GM21423 (cell line): ENCODE measurements around the gene BMPR1B.

ENCODE experiments used
- ATAC-seq: cut with Tn5 transposase; IDR thresholded peaks from one replicate; pipeline ENCODE4 v1.9.1; 2021; ENCODE audit warnings: mild to moderate bottlenecking, moderate library complexity; ENCODE audit not compliant: unreplicated experiment

The BMPR1B gene

DNA sequence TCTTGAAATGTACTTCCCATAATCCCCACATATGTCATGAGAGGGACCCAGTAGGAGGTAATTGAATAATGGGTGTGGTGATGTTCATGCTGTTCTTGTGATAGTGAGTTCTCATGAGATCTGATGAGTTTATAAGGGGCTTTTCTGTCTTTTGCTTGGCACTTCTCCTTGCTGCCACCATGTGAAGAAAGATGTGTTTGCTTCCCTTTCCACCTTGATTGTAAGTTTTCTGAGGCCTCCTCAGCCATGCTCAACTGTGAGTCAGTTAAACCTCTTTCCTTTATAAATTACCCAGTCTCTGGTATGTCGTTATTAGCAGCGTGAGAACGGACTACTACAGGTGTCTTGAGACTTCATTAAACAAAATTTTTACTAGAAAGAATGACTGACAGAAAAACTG, 323.2 kb downstream of the BMPR1B start:
- ATAC-seq: no peak

DNA sequence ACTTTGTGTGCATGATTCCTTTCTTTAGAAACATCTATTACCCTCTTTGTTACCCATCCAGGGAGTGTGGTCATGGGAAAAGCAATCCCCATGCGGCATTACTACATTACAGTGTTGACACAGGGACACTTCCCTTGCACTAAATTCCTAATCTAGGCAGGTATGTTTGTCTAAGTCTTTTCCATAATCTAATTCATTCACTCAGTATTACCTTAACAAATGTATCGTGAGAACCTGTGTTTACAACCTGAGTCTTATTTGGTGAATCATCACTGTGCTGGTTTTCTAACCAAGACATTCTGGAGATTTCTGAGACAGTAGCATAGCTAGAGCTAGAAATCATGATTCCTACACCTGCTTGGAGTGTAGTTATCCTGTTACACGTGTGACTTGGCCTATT, 326.8 kb downstream of the BMPR1B start:
- no peak for ATAC-seq

DNA sequence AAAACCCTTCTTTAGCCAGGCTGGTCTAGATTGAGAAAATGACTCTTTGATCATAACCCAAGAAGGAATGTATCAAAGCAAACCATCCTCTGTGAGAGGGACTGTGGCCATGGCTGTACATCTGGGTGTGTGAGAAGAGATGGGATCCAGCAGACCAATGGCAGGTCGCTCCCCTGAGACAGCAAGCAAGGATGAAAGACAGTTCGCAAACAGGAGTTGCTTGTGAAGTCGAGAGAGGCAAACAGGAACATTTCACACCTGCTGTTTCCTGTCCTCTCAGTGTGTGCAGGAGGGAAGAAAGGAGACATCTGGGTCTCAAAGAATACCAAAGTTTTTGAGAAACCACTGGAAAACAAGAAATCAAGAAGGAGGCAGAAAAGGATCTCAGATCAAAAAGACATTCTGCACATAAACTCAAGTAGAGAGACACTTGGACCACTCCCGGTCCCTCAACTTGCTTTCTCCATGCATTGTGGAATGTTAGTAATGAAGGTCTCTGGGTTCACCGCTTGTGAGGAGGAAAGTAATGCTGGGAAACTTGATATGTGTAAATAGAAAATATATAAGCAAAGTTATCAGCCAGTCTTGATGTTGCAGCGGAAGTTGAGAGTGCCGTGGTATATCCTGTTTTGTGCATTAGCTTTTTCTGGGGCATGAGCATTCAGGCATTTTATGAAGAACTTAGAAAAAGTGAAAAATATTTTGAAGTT, 327.5 kb downstream of the BMPR1B start:
- ATAC-seq: no peak

DNA sequence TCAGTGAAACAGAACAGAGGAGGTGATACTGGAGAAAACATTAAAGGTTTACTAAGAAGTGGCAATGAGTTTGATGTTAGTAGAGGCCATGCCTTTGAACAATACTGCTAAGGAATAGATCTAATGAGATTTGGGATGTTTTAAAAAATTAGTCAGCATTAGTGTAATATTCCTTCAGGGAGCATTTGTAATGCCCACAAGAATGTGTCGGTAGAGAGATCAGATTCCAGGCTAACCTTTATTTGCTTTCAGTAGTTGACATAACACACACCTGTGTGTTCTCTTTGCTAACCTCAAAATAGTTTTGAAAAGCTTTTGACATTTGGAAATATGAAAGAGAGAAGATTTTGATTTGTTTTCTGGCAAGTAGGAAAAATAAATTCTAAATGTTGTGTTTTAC, 328.8 kb downstream of the BMPR1B start:
- ATAC-seq: no peak

DNA sequence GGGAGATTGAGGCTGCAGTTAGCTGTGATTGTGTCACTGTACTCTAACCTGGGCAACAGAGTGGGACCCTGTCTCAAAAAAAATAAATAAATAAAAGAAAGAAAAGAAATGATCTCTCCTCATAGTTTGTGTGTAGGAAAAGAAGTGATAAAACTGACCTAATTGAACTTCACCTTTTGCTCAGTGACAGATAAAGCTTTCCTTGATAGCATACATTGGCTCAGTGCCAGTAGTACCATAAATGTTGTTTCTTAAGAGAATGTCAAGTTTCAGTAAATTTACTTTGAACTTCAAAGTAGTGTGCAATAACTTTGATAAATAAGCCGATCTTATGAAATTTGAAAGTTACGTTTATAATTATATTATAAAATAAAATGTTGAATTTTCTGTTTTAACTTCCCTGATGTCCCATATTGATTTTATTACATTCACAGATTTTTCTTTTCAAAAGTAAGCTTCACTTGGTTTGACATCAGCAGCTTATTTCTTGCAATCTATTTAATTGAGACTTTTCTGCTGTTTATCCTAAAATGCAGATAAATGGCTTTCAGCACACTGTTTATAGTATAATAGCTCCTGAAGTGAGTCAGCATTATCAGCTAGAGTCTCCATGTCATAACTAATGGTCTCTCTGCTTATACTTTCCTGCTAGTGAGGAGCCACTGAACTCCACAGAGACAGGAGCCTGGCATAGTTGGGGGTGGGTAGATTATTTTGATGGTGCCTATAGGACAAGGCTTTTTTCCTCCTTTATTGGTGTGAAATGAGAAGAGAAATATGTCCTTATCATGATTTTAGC, 330.1 kb downstream of the BMPR1B start:
- ATAC-seq: no peak

DNA sequence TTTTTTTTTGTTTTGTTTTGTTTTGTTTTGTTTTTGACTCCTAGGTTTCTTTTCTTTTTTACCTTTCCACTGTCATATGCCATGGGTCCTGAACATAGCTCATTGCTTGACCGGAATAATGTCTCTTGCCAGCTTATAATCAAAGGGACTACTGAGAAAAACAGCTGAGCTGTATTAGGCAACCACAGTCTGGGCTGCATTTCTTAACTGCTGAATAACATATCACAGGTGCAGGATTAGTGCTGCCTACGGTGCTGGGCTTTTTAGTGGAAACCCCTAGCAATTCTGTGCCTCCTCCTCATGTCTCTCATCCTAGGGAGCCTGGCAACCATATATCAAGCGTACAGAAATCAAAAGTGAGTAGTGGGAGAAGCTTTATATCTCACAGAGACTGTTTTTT, 333.5 kb downstream of the BMPR1B start:
- no peak for ATAC-seq

DNA sequence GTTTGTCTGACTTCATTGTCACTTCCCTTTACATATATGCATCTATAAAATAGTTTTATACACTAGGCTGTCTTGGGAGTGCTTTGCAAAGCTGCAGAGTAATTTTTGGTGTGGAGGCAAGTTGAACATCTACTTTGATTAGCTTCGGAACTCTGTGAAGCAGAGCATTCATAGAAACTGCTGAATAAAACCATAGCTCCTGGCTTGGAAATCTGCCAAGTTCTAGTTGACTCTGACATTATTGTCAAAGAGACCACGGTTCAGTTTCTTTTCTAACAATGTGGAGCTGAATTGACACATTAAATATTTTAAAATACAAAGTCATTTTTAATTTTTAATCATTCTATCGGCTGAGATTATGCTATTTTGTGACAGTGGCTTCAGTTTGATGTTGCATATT, 335.0 kb downstream of the BMPR1B start:
- ATAC-seq: no peak

DNA sequence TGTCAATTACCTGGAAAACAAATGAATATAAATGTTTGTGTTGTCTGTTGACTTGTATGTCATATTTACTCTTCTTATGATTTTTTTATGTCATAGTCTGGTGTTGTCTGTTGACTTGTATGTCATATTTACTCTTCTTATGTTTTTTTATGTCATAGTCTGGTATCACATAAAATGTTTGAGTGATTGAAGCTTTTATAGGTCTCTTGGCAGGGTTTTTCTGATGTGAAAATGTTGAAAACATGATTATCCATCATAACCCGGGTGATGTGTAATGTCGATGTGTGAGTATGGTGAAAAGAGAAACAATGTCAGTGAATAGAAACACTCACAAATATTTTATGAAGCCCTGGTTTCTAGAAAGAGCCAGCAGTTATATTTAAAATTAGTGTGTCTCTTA, 335.7 kb downstream of the BMPR1B start:
- ATAC-seq: no peak

DNA sequence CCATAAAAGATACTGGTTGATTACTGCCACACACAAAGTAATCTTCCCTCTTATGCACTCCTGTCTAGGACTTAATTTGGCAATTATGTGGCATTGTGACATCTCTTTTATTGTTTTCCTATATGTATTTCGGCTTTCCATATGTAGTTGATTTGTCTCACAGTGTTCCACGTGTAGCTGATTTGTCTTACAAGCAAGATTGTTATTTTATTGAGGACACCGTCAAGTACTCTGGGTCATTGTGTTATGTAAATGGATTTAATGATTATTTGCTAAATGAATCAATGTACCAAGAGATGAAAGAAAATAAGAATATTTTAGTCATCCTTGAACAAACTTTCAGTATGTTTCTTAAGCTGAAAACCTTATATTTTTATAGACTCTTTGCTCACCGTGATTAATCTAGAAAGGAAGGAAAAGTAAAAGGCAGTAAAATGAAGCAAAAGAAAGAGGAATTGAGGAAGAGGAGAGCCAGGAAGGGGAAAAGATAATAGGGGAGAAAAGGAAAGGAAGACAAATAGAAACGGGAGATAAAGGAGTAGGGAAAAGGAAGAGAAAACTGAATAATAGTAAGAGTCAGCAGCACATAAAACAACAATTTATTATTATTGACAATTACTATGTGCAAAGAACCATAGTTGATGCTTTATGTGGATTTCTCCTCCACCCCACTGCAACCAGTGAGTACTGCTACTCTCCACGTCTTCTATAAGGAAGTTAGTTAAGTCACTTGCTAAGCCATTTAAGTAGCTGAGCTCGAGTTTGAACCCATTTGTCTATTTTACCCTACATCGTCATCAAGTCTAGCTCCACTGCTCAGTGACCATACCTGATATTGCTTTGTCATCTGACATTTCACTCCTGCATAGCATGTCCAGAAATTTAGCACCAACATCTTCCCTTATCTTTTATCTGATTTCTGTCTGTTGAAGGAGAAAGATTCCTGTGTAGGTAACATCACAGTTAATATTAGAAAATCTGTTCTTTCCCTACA, 336.5 kb downstream of the BMPR1B start:
- ATAC-seq: no peak

DNA sequence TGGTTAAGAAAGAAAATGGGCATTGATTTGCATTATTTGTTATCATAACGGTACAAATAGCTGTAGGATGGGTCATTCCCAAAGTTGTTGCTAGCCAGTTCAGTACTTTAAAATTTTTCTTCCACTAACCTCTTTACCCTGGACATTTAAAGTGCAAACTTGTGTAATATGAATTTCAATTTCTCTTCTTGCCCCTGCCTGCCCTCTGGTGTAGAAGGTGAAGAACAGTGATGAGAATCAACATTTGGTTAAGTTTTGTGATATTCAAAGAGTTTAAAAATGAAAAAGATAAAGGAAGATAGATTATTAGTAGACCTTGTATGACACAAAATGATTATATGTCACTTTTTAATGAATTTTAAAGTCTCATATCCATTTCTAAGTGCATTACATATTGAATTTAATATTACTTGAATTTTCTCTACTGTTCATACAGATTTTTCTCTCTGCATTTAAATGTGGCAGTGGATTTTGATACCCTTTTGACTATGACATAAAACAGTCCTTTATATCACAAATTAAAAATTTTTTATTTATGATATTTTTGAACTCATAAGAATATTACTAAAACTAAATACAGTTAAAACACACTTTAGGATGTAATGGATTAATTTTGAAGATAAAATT, 337.7 kb downstream of the BMPR1B start:
- no peak for ATAC-seq

DNA sequence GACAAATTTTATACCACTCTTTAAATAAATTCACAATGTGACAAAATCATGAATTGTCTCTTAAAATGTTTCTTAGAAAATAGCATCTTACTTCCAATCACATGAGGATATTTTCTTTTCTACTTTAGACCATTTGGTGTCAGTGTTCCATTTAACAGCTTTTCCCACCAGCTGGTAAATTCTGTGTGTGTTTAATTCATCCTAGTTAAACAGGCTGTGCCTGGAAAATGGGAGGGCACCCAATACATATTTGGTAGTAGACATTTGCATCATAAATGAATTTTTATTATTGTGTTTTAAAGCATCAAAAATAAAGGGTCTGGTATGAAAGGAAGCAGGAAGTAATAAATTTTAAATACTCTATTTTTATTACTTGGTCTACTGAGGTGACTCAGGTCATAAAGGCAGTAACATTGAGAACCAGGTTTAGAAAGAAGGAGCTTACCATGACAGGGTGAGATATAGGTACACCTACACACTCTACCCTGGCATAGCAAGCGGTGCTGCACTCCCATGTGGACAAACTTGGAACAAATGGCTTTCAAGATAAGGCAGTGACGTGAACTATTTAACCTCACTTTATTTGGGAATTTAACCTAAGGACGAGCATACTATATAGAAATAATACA, 344.5 kb downstream of the BMPR1B start:
- no peak for ATAC-seq

DNA sequence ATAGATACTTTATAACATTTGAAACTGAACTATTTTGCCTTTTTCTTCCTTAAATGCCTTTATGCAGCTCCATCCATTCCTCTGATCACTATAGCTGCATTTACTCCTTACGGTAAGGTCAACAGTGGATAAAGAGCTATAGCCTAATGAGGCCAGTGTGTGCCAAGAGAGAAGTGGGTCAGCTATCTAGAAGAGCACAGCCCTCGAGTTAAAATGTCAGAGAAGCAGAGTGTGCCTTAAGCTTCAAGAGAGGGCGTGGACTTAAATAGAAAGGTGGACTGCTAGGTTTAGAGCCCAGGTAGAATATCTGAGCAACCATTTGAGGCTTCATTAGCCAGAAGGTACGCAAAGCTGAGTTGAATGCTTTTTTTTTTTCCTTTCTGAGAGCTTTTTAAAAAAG, 347.4 kb downstream of the BMPR1B start:
- no peak for ATAC-seq

DNA sequence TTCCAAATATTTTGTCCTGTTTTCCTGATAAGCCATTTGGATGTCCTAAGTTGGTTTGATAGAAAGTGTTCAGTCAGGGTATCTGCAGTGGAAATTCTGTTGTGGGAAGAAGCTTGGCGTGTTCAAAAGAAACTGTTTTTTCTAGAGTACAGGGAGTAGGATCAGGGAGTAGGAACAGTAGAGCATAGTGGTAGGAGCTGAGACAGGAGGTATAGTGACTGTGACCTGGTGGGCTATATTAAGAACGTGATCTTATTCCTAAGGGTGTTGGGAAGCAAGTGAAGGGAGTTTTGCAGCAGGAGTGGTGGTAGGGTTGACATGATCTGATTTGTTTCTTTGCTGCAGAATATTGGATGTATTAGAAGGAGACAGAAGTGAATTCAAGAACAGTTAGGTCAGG, 348.2 kb downstream of the BMPR1B start:
- ATAC-seq: no peak

DNA sequence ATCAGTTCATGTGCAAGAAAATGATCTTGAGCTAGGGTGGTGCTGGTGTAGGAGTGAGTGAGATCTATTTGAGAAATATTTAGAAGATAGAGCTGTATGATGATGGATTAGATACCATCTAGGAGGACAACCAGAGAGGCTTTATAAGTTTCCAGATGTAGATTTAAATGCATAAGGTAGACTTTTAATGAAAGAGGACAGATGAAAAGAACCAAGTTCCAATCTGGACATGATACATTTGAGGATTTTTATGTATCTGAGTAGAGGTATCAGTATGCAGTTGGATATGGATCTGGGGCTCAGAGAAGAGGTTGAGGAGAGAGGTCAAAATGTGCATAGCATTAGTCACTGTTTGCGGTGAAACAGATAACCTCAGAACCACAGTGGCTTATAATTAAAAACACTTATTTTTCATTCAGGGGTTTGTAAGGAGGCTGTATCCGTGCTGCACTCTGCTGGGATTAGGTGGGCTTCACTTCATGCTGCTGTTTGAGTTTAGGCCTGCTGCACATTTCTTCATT, 348.7 kb downstream of the BMPR1B start:
- no peak for ATAC-seq

DNA sequence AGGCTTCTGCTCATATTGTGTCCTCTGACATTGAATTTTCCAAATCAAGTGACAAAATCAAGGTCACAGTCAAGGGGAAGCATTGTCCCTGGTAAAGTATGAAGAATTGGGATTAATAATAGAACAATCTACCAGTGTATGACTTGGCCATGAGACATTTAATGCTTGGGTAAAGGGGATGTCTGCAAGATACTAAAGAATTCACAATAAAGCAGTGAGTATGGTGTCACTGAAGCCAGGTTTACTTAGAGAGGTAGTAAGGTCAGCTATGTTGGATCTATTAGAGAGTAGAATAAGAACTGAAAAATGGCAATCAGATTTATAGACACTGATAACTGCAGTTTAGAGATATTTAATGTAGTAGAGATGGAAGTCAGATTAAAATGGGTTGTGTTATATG, 349.2 kb downstream of the BMPR1B start:
- no peak for ATAC-seq

DNA sequence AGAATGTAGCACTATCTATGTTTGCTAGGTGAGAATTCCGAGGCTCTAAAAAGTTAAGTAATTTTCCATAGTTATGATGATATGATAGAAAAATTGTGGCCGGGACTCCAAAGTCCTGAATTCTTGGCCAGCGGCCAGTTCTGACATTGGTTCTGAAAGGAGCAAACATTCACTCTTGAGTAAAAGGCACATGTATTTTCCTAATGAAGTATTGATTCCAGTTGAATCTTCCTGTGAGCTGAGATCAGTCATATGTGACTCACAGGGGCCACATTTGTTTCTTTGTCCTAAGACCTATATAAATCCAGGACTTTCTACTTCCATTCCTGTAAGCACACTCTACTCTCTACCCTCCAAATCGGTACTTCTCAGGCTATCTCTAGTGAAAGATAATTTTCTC, 349.9 kb downstream of the BMPR1B start:
- no peak for ATAC-seq

DNA sequence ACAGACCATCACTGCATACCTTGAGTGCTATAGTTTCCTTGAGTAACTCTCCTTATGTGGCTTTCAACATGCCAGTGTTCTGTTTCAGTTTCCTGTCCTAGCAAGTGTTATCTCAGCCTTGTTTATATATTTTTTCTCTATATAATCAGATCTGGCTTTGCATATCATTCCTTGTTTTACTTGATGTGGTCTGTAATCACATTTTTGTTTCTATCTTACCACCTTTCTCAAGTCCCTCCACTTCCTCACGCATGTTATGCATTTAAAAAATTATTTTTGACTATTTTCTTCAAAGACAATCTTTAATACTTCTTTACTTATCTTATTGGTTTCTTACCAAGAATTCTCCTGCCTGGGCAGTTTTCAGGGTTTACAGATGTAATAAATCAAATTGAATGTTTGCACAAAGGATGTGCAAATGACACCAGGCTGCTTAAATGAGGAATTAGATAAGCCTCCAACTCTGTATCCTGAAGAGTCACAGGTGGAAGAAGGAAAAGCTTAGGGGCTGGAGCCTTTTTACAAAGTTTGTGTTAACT, 351.2 kb downstream of the BMPR1B start:
- ATAC-seq: no peak

DNA sequence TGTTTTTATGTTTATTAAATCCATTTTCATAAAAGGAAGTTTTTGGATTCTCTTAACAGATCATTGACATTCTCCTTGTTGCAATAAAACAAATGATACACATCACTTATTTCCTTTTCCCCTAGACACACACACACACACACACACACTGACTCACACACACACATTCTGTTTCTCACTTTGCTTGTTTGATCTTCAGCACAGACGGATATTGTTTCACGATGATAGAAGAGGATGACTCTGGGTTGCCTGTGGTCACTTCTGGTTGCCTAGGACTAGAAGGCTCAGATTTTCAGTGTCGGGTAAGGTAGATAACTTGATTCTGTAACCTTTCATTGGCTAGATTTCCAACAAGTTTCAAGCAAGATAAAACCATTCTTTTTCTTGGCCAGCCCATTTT, 356.8 kb downstream of the BMPR1B start:
- no peak for ATAC-seq

DNA sequence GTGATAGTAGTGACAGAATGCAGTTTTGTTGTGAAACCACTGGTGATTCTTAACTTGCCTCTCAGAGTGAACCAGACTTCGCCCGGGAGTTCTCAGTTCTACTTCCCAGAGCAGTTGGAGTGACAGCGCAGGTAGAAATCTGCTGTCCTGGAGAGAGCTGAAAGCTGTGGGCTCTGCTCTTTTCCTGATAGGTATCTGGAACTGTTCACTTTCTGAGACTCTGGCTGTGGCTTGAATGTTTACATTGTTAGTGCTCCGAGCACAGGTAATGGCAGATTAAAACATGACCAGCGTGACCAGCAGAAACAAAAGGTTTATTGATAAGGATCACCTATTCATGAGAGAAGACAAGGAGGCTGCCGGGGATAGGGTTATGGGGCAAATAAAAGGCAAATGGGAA, 360.7 kb downstream of the BMPR1B start:
- no peak for ATAC-seq

DNA sequence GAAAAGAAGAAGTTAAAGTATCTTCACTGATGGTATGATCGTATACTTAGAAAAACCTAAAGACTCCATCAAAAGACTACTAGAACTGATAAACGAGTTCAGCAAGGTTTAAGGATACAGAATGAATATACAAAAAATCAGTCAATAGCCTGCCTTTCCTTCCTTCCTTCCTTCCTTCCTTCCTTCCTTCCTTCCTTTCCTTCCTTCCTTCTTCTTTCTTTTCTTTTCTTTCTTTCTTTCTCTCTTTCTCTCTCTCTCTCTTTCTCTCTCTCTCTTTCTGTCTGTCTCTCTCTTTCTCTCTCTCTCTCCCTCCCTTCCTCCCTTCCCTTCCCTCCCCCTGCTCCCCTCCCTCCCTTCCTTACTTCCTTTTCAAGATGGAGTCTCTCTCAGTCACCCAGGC, 362.7 kb downstream of the BMPR1B start:
- no peak for ATAC-seq
